Measurements from ENCODE around the gene ZNF446. TPM values are rescaled to one million over a fixed set of nuclear protein-coding genes. Genes with fewer than 3 reads are reported as not detected.

The ZNF446 gene
- 5.0 to 6.5 TPM (median 6.0 TPM) in 3 replicates for total RNA-seq (2021)
- percentile 43 among the genes with signal in this experiment for Bru-seq, nascent RNA
- long read RNA-seq, experiment 1, partial matches to known transcripts, result 3 of 14 reads
- long read RNA-seq, experiment 1, other reads (novel, unspliced or antisense), result 11 of 14 reads
- long read RNA-seq, experiment 2, partial matches to known transcripts, result 3 of 4 reads
- long read RNA-seq, experiment 2, other reads (novel, unspliced or antisense), result 1 of 4 reads
- long read RNA-seq, experiment 3, partial matches to known transcripts, result 0 of 4 reads
- long read RNA-seq, experiment 3, other reads (novel, unspliced or antisense), result 3 of 4 reads

DNA sequence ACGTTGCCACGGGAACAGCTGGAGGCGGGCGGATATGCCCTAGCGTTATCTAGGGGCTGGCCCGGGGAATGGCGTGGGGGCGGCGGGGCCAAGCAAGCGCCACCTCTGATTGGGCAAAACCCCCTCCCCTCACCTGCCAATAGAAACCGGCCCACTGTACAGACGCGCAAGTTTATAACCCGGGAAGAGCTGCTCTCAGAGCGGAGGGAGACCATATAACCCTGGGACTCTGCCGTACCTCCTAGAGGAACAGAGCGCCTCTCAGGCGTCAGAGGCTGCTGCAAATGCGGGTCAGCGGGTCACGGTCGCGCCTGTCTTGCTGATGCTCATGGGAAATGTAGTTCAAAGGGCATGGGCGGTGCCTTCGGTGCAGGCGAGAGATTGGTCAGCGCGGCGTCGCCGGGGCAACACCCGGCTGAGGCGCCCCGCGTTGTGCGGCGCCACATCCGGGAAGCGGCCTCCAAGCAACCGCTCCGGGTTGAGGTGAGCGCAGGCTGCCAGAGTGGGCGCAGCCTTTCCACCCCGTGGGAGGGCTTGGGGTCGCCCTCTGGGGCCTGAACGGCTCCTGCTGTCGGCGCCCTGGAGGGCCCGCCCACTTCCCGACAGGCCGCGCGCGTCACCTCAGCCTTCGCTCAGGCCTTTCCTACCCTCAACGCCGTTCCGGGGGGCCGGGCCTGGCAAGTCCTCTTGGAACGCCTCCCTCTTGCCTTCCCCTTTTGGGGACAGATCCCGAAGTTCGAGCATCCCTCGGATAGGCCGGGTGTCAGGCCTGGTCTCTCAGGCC lies at the start of gene ZNF446:
TSS of gene ZNF446 (plus strand) at position 639 of the 784 bp plus-strand sequence. CDS start 867 bp downstream, outside the sequence.
- DNase-seq (ENCODE audit: low spot score) (peak; percentile 96), ATAC-seq (peak; percentile 86)
- peak within 1 kb of the TSS; percentile 89 for H3K4me3 Mint-ChIP-seq
- no peaks in the 10 kb centered on the region for H3K36me3 Mint-ChIP-seq
- H3K4me1 Mint-ChIP-seq, result peaks cover 9% of the 10 kb centered on the region
- no peaks in the 10 kb centered on the region; the same call in none of the 2 replicates for H3K27me3 Mint-ChIP-seq (ENCODE audit: low read depth)
- H3K27ac Mint-ChIP-seq, result peak within 1 kb of the TSS; percentile 98
- CTCF ChIA-PET, result interaction anchor here (1.0 to 1.6 kb wide), 3 partner anchors 20 to 44 kb away, joined by 4 to 7 read pairs (median 7); partner anchors contain the start of gene ZBTB45
- no peaks in the 10 kb centered on the region for H3K9me3 Mint-ChIP-seq
- POLR2A ChIA-PET, result interaction anchor here (0.8 to 1.2 kb wide), 2 partner anchors 24 to 44 kb away, joined by 3 to 5 read pairs; partner anchors contain the start of gene ZBTB45
- TF ChIP-seq FOXK1 (CRISPR knock-in tag; IDR thresholded peaks at IDR 0.05) (peak; percentile 85; the same call in 1 of the 2 replicates), ZNF232 (CRISPR knock-in tag; IDR thresholded peaks at IDR 0.05) (0 out of 2 replicates have a peak, but pooled peaks have one; percentile 51), NR2C2 (CRISPR knock-in tag; IDR thresholded peaks at IDR 0.05) (peak; percentile 90), NR3C1 (CRISPR knock-in tag; conservative IDR thresholded peaks at IDR 0.05; ENCODE audit: low read depth) (0 out of 2 replicates have a peak, but pooled peaks have one; percentile 47), CREM (CRISPR knock-in tag; IDR thresholded peaks at IDR 0.05) (no peak; the same call in 1 of the 2 replicates), NFYB (CRISPR knock-in tag; conservative IDR thresholded peaks at IDR 0.05; ENCODE audit: low read depth) (peak; percentile 72), MYBL2 (CRISPR knock-in tag; IDR thresholded peaks at IDR 0.05) (0 out of 2 replicates have a peak, but pooled peaks have one; percentile 18), ZNF423 (CRISPR knock-in tag; IDR thresholded peaks at IDR 0.05) (peak; percentile 83), TEAD4 (CRISPR knock-in tag; IDR thresholded peaks at IDR 0.05) (no peak), MAX (CRISPR knock-in tag; IDR thresholded peaks at IDR 0.05) (peak; percentile 62; the same call in 1 of the 2 replicates), MLX (CRISPR knock-in tag; IDR thresholded peaks at IDR 0.05) (no peak), ZBTB21 (CRISPR knock-in tag; IDR thresholded peaks at IDR 0.05; ENCODE audit: borderline replicate concordance) (peak; percentile 85), TP53 (CRISPR knock-in tag; IDR thresholded peaks at IDR 0.05) (peak; percentile 86; the same call in 1 of the 2 replicates), GABPB1 (CRISPR knock-in tag; IDR thresholded peaks at IDR 0.05) (peak; percentile 77), OVOL2 (CRISPR knock-in tag; IDR thresholded peaks at IDR 0.05; ENCODE audit: borderline replicate concordance) (no peak)
- TF ChIP-seq, protein P1, sequence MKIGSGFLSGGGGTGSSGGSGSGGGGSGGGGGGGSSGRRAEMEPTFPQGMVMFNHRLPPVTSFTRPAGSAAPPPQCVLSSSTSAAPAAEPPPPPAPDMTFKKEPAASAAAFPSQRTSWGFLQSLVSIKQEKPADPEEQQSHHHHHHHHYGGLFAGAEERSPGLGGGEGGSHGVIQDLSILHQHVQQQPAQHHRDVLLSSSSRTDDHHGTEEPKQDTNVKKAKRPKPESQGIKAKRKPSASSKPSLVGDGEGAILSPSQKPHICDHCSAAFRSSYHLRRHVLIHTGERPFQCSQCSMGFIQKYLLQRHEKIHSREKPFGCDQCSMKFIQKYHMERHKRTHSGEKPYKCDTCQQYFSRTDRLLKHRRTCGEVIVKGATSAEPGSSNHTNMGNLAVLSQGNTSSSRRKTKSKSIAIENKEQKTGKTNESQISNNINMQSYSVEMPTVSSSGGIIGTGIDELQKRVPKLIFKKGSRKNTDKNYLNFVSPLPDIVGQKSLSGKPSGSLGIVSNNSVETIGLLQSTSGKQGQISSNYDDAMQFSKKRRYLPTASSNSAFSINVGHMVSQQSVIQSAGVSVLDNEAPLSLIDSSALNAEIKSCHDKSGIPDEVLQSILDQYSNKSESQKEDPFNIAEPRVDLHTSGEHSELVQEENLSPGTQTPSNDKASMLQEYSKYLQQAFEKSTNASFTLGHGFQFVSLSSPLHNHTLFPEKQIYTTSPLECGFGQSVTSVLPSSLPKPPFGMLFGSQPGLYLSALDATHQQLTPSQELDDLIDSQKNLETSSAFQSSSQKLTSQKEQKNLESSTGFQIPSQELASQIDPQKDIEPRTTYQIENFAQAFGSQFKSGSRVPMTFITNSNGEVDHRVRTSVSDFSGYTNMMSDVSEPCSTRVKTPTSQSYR (CRISPR knock-in tag; IDR thresholded peaks at IDR 0.05), result no peak
- TF ChIP-seq, protein P2, sequence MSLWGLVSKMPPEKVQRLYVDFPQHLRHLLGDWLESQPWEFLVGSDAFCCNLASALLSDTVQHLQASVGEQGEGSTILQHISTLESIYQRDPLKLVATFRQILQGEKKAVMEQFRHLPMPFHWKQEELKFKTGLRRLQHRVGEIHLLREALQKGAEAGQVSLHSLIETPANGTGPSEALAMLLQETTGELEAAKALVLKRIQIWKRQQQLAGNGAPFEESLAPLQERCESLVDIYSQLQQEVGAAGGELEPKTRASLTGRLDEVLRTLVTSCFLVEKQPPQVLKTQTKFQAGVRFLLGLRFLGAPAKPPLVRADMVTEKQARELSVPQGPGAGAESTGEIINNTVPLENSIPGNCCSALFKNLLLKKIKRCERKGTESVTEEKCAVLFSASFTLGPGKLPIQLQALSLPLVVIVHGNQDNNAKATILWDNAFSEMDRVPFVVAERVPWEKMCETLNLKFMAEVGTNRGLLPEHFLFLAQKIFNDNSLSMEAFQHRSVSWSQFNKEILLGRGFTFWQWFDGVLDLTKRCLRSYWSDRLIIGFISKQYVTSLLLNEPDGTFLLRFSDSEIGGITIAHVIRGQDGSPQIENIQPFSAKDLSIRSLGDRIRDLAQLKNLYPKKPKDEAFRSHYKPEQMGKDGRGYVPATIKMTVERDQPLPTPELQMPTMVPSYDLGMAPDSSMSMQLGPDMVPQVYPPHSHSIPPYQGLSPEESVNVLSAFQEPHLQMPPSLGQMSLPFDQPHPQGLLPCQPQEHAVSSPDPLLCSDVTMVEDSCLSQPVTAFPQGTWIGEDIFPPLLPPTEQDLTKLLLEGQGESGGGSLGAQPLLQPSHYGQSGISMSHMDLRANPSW (CRISPR knock-in tag; conservative IDR thresholded peaks at IDR 0.05; ENCODE audit: low read depth), result peak; percentile 84; the same call in 1 of the 2 replicates
- TF ChIP-seq, protein P3, sequence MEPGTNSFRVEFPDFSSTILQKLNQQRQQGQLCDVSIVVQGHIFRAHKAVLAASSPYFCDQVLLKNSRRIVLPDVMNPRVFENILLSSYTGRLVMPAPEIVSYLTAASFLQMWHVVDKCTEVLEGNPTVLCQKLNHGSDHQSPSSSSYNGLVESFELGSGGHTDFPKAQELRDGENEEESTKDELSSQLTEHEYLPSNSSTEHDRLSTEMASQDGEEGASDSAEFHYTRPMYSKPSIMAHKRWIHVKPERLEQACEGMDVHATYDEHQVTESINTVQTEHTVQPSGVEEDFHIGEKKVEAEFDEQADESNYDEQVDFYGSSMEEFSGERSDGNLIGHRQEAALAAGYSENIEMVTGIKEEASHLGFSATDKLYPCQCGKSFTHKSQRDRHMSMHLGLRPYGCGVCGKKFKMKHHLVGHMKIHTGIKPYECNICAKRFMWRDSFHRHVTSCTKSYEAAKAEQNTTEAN (CRISPR knock-in tag; IDR thresholded peaks at IDR 0.05), result 0 out of 2 replicates have a peak, but pooled peaks have one; percentile 14
- TF ChIP-seq, protein P4, sequence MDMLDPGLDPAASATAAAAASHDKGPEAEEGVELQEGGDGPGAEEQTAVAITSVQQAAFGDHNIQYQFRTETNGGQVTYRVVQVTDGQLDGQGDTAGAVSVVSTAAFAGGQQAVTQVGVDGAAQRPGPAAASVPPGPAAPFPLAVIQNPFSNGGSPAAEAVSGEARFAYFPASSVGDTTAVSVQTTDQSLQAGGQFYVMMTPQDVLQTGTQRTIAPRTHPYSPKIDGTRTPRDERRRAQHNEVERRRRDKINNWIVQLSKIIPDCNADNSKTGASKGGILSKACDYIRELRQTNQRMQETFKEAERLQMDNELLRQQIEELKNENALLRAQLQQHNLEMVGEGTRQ (CRISPR knock-in tag; IDR thresholded peaks at IDR 0.05), result peak; percentile 69
- TF ChIP-seq, protein P5, sequence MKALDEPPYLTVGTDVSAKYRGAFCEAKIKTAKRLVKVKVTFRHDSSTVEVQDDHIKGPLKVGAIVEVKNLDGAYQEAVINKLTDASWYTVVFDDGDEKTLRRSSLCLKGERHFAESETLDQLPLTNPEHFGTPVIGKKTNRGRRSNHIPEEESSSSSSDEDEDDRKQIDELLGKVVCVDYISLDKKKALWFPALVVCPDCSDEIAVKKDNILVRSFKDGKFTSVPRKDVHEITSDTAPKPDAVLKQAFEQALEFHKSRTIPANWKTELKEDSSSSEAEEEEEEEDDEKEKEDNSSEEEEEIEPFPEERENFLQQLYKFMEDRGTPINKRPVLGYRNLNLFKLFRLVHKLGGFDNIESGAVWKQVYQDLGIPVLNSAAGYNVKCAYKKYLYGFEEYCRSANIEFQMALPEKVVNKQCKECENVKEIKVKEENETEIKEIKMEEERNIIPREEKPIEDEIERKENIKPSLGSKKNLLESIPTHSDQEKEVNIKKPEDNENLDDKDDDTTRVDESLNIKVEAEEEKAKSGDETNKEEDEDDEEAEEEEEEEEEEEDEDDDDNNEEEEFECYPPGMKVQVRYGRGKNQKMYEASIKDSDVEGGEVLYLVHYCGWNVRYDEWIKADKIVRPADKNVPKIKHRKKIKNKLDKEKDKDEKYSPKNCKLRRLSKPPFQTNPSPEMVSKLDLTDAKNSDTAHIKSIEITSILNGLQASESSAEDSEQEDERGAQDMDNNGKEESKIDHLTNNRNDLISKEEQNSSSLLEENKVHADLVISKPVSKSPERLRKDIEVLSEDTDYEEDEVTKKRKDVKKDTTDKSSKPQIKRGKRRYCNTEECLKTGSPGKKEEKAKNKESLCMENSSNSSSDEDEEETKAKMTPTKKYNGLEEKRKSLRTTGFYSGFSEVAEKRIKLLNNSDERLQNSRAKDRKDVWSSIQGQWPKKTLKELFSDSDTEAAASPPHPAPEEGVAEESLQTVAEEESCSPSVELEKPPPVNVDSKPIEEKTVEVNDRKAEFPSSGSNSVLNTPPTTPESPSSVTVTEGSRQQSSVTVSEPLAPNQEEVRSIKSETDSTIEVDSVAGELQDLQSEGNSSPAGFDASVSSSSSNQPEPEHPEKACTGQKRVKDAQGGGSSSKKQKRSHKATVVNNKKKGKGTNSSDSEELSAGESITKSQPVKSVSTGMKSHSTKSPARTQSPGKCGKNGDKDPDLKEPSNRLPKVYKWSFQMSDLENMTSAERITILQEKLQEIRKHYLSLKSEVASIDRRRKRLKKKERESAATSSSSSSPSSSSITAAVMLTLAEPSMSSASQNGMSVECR (CRISPR knock-in tag; IDR thresholded peaks at IDR 0.05; ENCODE audit: borderline replicate concordance), result peak; percentile 21; the same call in 1 of the 2 replicates
